T-helper 2 cell treated with Interferon-gamma antibody and Interleukin-4, amounts not matched to agents 100 ng/mL and 5 ng/mL, for 36 hours (primary cell): ENCODE data around the gene KCNH1. TPM values are rescaled to one million over a fixed set of nuclear protein-coding genes. Genes with fewer than 3 reads are reported as not detected.

ENCODE experiments used
- intact Hi-C: fragments of 100-400 bp; cut with micrococcal nuclease; formaldehyde crosslinking; loops from one replicate; pipeline ENCODE4 v1.15.1; 2023
- total RNA-seq: library from RNA; stranded (reverse); gene quantifications from 2 replicates; pipeline ENCODE4 v1.2.3, GENCODE V29; 2022

Gene KCNH1
- total RNA-seq, 1 donor from 2014 or later: not detected

GRCh38 chr1:210920716-210921694, 212.9 kb downstream of the KCNH1 start:
- intact Hi-C loops: no loop called here

DNA sequence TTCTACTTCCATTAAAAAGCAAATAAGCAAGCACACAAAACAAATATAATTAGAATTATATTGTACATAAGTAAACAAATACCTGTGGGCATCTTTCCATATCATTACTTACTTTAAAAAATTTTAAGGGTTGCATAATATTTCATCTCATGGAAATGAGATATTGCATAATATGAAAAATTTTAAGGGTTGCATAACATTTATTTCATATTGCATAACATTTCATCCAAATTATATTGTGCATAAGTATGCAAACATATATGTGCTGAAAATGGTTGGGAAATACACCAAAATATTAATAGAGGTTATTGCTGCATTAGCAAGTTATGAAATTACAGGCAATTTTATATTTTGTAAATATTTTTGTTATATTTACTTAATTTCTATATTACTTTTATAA, 213.7 kb downstream of the KCNH1 start:
- intact Hi-C loops: no loop called here

- intact Hi-C loops: no loop called here
Observed at GRCh38 chr1:210918893-210919292, 215.1 kb downstream of the KCNH1 start.

- intact Hi-C loops: no loop called here
Observed at GRCh38 chr1:210917560-210918169, 216.3 kb downstream of the KCNH1 start.

- intact Hi-C loops: no loop called here
Observed at GRCh38 chr1:210916548-210916947, 217.4 kb downstream of the KCNH1 start.

- intact Hi-C loops: no loop called here
Observed at GRCh38 chr1:210915890-210916507, 217.9 kb downstream of the KCNH1 start.

GRCh38 chr1:210912752-210913151, 221.2 kb downstream of the KCNH1 start:
- intact Hi-C loops: no loop called here

DNA sequence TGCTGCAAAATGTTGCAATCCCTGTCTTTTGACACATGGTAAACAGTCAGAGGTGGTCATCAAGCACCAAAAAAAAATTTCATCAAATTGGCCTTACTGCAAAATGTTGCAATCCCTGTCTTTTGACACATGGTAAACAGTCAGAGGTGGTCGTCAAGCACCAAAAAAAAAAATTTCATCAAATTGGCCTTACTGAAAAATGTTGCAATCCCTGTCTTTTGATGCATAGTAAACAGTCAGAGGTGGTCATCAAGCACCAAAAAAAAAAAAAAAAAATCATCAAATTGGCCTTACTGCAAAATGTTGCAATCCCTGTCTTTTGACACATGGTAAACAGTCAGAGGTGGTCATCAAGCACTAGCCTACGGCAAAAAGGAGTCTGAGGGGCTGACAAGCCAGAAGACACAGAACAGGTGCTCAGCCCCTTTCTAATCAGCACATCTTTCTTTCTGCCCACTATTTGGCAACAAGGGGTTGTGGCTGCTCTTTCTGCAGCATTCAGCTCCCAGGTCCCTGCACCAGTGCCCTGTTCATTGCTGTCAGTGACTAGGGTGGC, 223.8 kb downstream of the KCNH1 start:
- intact Hi-C loops: no loop called here

DNA sequence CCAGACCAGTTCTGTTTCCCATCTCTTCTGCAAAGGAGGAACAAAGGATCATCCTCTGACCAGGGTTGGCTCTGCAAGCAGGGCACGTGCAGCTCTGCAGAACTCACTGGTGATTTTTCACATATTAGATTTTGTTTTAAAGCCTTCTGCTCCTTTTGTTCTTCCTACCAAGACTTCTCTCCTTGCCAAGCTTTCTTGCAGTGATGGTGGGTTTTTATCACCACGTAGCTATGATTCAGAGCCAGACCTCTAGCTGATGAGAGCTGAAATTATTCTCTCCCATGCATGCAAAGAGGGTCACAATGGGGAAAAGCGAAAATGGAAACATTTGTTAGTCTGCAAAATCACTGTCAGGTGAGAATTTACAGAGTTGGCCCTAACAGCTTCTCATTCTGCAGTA, 225.2 kb downstream of the KCNH1 start:
- intact Hi-C loops: no loop called here

GRCh38 chr1:210908257-210908656, 225.7 kb downstream of the KCNH1 start:
- intact Hi-C loops: no loop called here

DNA sequence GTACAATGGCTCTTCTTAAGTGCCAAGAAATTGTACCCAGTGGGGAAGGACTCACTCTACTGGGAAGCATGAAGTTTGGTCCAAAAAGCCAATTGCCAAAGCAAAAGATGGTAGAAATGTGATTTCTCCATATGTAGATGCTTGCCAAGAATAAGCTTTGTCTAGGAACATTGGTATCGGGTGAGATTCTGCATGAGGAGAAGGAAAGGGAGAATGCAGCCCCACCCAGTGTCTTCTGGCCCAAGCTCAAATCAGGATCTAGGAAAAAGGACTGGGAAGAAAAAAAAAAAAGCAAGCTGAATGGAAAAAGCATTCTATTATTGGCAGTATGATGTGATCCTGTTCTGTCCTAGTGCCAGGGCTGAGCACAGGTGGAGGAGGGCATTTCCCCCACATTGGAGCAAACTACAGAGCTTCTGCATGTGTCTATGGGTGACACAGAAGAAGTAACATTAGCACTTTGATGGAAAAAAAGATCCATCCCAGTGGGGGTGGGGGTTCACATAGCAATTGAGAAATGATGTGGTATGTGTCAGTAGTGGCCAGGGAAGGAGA, 226.6 kb downstream of the KCNH1 start:
- intact Hi-C loops: no loop called here

- intact Hi-C loops: no loop called here
Observed at GRCh38 chr1:210905944-210906453, 227.9 kb downstream of the KCNH1 start.

GRCh38 chr1:210905365-210905904, 228.5 kb downstream of the KCNH1 start:
- intact Hi-C loops: no loop called here

GRCh38 chr1:210901981-210902770, 231.8 kb downstream of the KCNH1 start:
- intact Hi-C loops: no loop called here

- intact Hi-C loops: no loop called here
Observed at GRCh38 chr1:210900820-210901219, 233.1 kb downstream of the KCNH1 start.

DNA sequence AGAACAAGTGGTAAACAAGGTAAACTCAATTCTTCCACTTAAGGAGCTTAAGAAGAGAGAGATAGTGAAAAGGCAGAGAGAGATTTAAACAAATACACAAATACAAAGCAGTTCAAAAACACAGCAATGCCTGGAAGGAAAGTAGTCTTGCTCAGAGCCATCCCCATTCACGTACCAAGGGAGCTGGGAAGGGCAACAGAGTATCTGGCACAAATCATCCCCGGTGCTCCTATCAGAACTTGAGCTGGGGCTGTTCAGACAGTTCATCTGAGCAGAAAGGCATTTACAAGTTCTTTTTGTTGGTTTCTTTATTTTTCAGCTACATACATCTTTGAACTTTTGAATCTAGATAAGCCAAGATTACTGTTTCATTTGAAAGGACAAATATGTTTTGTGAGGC, 233.9 kb downstream of the KCNH1 start:
- intact Hi-C loops: no loop called here

GRCh38 chr1:210899676-210900075, 234.3 kb downstream of the KCNH1 start:
- intact Hi-C loops: no loop called here

DNA sequence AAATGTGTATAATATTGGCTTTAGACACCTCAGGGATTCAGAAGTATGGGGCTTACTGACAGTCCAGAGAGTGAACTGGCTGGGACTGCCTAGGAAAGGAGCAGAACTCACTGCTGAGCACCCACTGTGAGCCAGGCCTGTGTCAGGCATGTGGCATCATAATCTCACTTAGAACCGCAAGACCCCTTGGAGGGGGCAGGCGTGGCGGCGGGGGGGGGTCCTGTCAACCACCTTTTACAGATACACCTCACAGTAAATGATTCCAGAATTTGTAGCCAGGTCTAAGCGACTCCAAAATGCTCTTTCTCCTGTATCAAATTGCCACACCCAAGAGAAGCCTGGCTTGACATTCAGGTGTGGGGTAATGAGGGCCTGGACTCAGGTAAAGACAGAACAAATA, 235.5 kb downstream of the KCNH1 start:
- intact Hi-C loops: no loop called here

DNA sequence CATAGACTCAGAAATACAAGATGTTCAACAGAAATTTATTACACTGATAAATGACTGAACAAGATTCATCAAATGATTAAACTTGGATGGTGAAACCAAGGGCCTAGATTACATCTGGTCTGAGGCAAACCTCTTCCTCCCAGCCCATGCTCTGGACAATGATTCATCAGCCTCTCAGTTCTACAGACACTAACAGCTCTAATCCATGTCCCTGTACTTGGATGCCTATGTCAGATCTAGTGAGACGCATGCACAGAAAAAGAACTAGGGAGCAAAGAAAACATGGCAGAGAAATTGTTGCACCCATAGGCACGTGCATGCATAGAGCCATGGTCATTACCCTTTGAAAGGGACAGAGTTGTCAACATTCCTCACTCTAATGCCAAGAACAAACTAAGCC, 250.1 kb downstream of the KCNH1 start:
- intact Hi-C loops: no loop called here
